GM18511 (cell line): Measurements from ENCODE around the gene TOMM5.

ENCODE experiments used
- ATAC-seq: cut with Tn5 transposase; IDR thresholded peaks from one replicate; pipeline ENCODE4 v1.9.1; 2021; ENCODE audit warnings: mild to moderate bottlenecking, moderate library complexity; ENCODE audit not compliant: unreplicated experiment

The TOMM5 gene

GRCh38 chr9:37592108-37592951 lies at the start of gene TOMM5:
TSS of gene TOMM5 (minus strand) at chr9:37592597. CDS start at chr9:37592532, 65 bp downstream.
- peak; percentile 90 for ATAC-seq

- ATAC-seq: no peak
These were observed 48.9 kb upstream of the TOMM5 start for GRCh38 chr9:37641331-37641730.

- ATAC-seq: no peak
These were observed 47.8 kb upstream of the TOMM5 start for GRCh38 chr9:37640246-37640645.

- ATAC-seq: no peak
These were observed 47.4 kb upstream of the TOMM5 start for GRCh38 chr9:37639841-37640240.

GRCh38 chr9:37639109-37639762 lies 46.8 kb upstream of the TOMM5 start:
- no peak for ATAC-seq

- ATAC-seq: no peak
These were observed 44.4 kb upstream of the TOMM5 start for GRCh38 chr9:37636511-37637448.

- no peak for ATAC-seq
These were observed 43.4 kb upstream of the TOMM5 start for GRCh38 chr9:37635808-37636207.

GRCh38 chr9:37632479-37632878 lies 40.1 kb upstream of the TOMM5 start:
- ATAC-seq: no peak

GRCh38 chr9:37626708-37627292 lies 34.4 kb upstream of the TOMM5 start:
- ATAC-seq: no peak

GRCh38 chr9:37625758-37626147 lies 33.4 kb upstream of the TOMM5 start:
- no peak for ATAC-seq

GRCh38 chr9:37625036-37625757 lies 32.8 kb upstream of the TOMM5 start:
- ATAC-seq: no peak

GRCh38 chr9:37624073-37624472 lies 31.7 kb upstream of the TOMM5 start:
- ATAC-seq: no peak

GRCh38 chr9:37623267-37623666 lies 30.9 kb upstream of the TOMM5 start:
- no peak for ATAC-seq

- no peak for ATAC-seq
These were observed 30.1 kb upstream of the TOMM5 start for GRCh38 chr9:37622462-37622861.

- ATAC-seq: no peak
These were observed 29.1 kb upstream of the TOMM5 start for GRCh38 chr9:37621273-37622121.

GRCh38 chr9:37620396-37620795 lies 28.0 kb upstream of the TOMM5 start:
- ATAC-seq: no peak

- ATAC-seq: no peak
These were observed 27.4 kb upstream of the TOMM5 start for GRCh38 chr9:37619806-37620205.

GRCh38 chr9:37618817-37619216 lies 26.4 kb upstream of the TOMM5 start:
- ATAC-seq: no peak

- no peak for ATAC-seq
These were observed 25.4 kb upstream of the TOMM5 start for GRCh38 chr9:37617832-37618231.
